Adrenal gland (tissue), 12 donors: ENCODE data around the gene PPM1F. TPM values are rescaled to one million over a fixed set of nuclear protein-coding genes. Genes with fewer than 3 reads are reported as not detected.

ENCODE experiments used
- DNase-seq, 7 donors: peaks; one replicate each; pipeline ENCODE4 v3.0.0-alpha.2; 2019 to 2020
- H3K27ac ChIP-seq, 5 donors: fragments of 200-600 bp; sonication (generic) in 4 of 5; 1 replicate in 3 of 5; 2 replicates in 2 of 5; pipeline versions ENCODE4 v1.5.1 to v1.8.0; 2016 to 2020; ENCODE audit warnings: mild to moderate bottlenecking in 1 of 5
- H3K27me3 ChIP-seq: fragments of 200-600 bp; 2 replicates; pipeline ENCODE4 v1.8.0; 2021
- H3K36me3 ChIP-seq, 2 donors: fragments of 200-600 bp; replicated peaks in 1 of 2; 1 replicate in 1 of 2; 2 replicates in 1 of 2; pipeline versions ENCODE4 v1.5.1 to v1.8.0; 2018 to 2022
- H3K4me1 ChIP-seq, 2 donors: fragments of 200-600 bp; replicated peaks in 1 of 2; 1 replicate in 1 of 2; 2 replicates in 1 of 2; pipeline versions ENCODE4 v1.5.1 to v1.8.0; 2018 to 2021
- H3K4me3 ChIP-seq, 4 donors: fragments of 200-600 bp; sonication (generic) in 3 of 4; one replicate each; pipeline ENCODE4 v1.5.1; 2016 to 2018
- H3K9me3 ChIP-seq, 3 donors: fragments of 200-600 bp; sonication (generic) in 1 of 3; replicated peaks in 1 of 3; 1 replicate in 2 of 3; 2 replicates in 1 of 3; pipeline versions ENCODE4 v1.5.1 to v1.8.0; 2016 to 2021
- POLR2A ChIP-seq, 2 donors: fragments of 450-650 bp; IDR thresholded peaks; one replicate each; pipeline ENCODE4 v1.6.1; 2017; ENCODE audit warnings: antibody characterized with exemption in 2 of 2, mild to moderate bottlenecking in 2 of 2, moderate library complexity in 1 of 2
- WGBS, 4 donors: extraction: QIAGEN DNeasy Blood & Tissue Kit in 2 of 4; methylation state at CpG; one replicate each; pipeline versions ENCODE4 v1.1.5 to v1.1.7; 2013 to 2017; 5-methylcytosine and 5-hydroxymethylcytosine counted together
- intact Hi-C, 2 donors: fragments of 100-400 bp; cut with DNase I; formaldehyde crosslinking; loops; one replicate each; pipeline versions ENCODE4 v1.14.1 to v1.15.0; 2022 to 2023
- polyA plus RNA-seq, 3 donors: library from polyadenylated mRNA; stranded (reverse); fragments of 200-250 nt in 2 of 3; fragments of 350-450 nt in 1 of 3; fragmentation: Illumina TruSeq in 1 of 3; extraction: RNeasy Lipid Tissue Mini Kit (QIAGEN cat#74804) in 1 of 3; gene quantifications; one replicate each; pipeline ENCODE4 v1.2.3, GENCODE V29; 2013 to 2014
- total RNA-seq, 9 donors: library from RNA; depleted of rRNA in 4 of 9; stranded (reverse); fragments of >200 nt in 4 of 9; fragments of 120-200 nt in 1 of 9; fragmentation: NEBNext Ultra II Directional in 1 of 9; extraction: Animal tissue kit (Norgen Biotek cat#: 25700) in 1 of 9; gene quantifications; one replicate each; pipeline versions ENCODE4 v1.1.0 to v1.2.4, GENCODE V29; 2013 to 2023
- TF ChIP-seq, protein P1 (sequence below), 6 experiments: fragments of 450-650 bp in 4 of 6; fragments of 200-600 bp in 2 of 6; sonication (generic) in 1 of 6; IDR thresholded peaks; 1 replicate in 5 of 6; 2 replicates in 1 of 6; pipeline versions ENCODE4 v1.5.1 to v1.8.0; 2016 to 2021; ENCODE audit warnings: antibody characterized with exemption in 6 of 6, mild to moderate bottlenecking in 2 of 6, moderate library complexity in 1 of 6
- donor health status: healthy with polysubstance abuse.
- donor health status: Bipolar disorder and iron deficiency.
- donor health status: DM: yes; HTN: yes; CAD: no.
- donor health status: DM: no; HTN: no; CAD: no.
- donor health status: DM: no; HTN: no; CAD: no.
- donor health status: DM: yes; HTN: yes; CAD: no.

PPM1F gene
- total and polyA plus RNA-seq, 12 donors, result 9.9 to 60.6 (median 44.0) TPM

DNA sequence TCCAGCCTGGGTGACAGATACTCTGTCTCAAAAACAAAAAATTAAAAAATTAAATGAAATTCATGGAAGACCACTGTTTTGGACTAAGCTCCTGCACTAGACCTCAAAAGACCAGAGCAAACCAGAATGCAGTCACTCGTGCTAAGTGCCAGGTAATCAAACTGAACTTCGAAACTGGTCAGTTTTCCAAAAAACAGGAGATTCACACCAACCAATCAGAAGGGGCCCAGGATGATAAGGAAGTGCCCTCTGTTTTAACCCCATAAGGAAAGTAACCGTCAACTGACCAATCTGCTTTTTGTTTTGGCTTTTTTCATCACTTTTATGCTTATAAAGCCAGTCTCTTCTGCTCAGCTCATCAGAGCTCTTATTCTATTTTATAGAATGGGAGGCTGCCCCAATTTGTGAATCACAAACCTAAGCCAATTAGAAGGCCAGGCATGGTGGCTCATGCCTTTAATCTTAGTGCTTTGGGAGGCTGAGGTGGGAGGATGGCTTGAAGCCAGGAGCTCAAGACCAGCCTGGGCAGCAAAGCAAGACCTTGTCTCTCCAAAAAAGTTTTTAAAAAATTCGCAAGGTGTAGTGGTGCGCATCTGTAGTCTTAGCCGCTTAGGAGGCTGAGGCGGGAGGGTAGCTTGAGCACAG is 40.1 kb upstream of the PPM1F start:
- Histone ChIP-seq H3K4me1 (no peaks in the 10 kb centered on the region), H3K9me3 (no peaks in the 10 kb centered on the region), H3K4me3 (no peak overlapping the region), H3K27me3 (no peaks in the 10 kb centered on the region), H3K27ac (no peak overlapping the region), H3K36me3 (no peaks in the 10 kb centered on the region)
- TF ChIP-seq, protein P1, sequence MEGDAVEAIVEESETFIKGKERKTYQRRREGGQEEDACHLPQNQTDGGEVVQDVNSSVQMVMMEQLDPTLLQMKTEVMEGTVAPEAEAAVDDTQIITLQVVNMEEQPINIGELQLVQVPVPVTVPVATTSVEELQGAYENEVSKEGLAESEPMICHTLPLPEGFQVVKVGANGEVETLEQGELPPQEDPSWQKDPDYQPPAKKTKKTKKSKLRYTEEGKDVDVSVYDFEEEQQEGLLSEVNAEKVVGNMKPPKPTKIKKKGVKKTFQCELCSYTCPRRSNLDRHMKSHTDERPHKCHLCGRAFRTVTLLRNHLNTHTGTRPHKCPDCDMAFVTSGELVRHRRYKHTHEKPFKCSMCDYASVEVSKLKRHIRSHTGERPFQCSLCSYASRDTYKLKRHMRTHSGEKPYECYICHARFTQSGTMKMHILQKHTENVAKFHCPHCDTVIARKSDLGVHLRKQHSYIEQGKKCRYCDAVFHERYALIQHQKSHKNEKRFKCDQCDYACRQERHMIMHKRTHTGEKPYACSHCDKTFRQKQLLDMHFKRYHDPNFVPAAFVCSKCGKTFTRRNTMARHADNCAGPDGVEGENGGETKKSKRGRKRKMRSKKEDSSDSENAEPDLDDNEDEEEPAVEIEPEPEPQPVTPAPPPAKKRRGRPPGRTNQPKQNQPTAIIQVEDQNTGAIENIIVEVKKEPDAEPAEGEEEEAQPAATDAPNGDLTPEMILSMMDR (IDR thresholded peaks at IDR 0.05), result no peak
- TF ChIP-seq POLR2A (IDR thresholded peaks at IDR 0.05), result no peak
- 67 to 75% (median 71%) methylated on average over 7 of the region's 7 CpGs for WGBS, 4 donors
- intact Hi-C loops, result no loop called here
- DNase-seq, result no peak

DNA sequence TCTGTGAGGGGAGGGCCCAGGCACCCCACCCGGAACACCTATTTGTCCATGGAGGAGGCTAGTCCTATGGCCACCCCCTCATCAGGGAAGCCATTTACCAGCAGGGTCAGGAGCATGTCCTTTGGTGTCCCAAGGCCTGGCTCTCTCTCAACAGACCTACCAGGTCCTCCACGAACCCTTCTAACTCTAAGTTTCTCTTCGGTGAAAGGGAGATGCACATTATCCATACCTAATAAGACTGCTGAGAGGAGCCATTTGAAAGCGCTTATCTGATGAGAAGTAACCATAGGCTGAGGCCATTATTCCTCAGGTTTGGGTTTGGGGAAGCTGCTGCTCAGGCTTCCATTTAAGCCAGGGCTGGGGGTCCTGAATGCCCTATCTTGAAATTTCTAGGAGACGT is 39.1 kb upstream of the PPM1F start:
- TF ChIP-seq POLR2A (IDR thresholded peaks at IDR 0.05), result no peak
- TF ChIP-seq, protein P1 (IDR thresholded peaks at IDR 0.05), result no peak
- Histone ChIP-seq H3K9me3 (no peaks in the 10 kb centered on the region), H3K27ac (no peak overlapping the region), H3K27me3 (no peaks in the 10 kb centered on the region), H3K4me1 (no peaks in the 10 kb centered on the region), H3K4me3 (no peak overlapping the region), H3K36me3 (no peaks in the 10 kb centered on the region)
- 78 to 91% (median 80%) methylated on average over 5 of the region's 5 CpGs for WGBS, 4 donors
- DNase-seq, result no peak
- intact Hi-C loops, result no loop called here

DNA sequence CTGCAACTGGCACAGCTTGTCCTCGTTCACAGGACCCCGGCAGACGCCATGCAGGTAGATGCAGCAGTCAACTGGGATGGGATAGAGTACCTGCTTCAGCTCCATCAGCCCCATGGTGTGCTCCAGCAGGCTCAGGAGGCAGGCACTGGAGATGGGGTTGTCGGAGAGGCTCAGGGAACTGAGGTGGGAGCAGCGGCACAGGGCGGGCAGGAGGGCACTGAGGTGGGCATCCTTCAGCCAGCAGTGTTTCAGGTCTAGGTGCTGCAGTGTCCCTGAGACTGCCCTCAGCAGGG is 38.6 kb upstream of the PPM1F start:
- no peaks in the 10 kb centered on the region for H3K36me3 ChIP-seq
- no peak for DNase-seq
- intact Hi-C loops, result no loop called here
- 67 to 82% (median 76%) methylated on average over 1 to 6 of the region's 6 CpGs for WGBS, 4 donors
- no peak for TF ChIP-seq POLR2A (IDR thresholded peaks at IDR 0.05)
- H3K4me3 ChIP-seq, result no peak overlapping the region
- H3K27me3 ChIP-seq, result no peaks in the 10 kb centered on the region
- no peaks in the 10 kb centered on the region for H3K9me3 ChIP-seq
- H3K27ac ChIP-seq, result no peak overlapping the region
- no peaks in the 10 kb centered on the region for H3K4me1 ChIP-seq

DNA sequence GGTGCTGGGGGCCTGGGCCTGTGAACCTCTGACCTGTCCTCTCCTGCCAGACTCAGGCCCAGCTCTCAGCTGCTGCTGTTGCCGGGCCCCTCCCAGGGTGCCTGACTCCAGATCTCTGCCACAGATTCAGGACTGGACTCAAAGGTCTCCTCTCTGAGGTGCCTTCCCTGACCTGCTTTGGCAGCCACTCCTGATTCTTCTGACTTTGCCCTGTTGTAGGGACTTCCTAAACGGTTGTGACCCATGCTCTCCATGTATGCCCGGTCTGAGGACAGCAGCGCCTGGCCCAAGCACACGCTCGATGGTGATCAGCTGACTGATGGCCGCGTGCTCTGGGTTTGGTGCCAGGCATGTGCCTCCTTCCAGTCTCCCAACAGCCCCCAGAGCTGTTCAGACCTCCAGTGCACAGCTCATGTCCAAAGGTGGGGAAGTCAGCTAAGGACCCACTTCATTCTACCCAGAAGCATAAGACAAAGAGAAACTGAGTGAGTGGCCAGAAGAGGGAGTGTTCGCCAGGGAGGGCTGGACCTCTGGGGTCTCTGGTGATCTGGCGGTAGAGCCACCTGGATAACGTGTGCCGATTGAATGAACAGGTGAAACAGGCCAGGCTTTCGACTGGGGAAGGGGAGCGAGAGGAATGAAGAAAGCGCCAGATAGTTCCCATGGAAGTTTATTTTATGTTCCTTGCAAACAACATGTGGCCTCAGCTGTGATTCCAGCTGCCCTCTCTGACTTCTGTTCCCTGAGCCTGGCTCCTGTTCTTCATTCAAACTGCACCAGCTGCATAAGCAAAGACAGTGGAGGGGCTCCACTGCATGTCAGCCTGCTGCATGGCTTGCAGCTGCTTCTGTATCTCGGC is 38.0 kb upstream of the PPM1F start:
- no peaks in the 10 kb centered on the region for H3K9me3 ChIP-seq
- DNase-seq, result no peak
- no peak for TF ChIP-seq POLR2A (IDR thresholded peaks at IDR 0.05)
- TF ChIP-seq, protein P1 (IDR thresholded peaks at IDR 0.05), result no peak
- intact Hi-C loops, result no loop called here
- no peaks in the 10 kb centered on the region for H3K4me1 ChIP-seq
- H3K4me3 ChIP-seq, result no peak overlapping the region
- H3K27ac ChIP-seq, result no peak overlapping the region
- no peaks in the 10 kb centered on the region for H3K36me3 ChIP-seq
- WGBS, 4 donors, result 67 to 76% (median 76%) methylated on average over 8 to 16 of the region's 16 CpGs
- H3K27me3 ChIP-seq, result no peaks in the 10 kb centered on the region
